Inflammatory macrophage treated with lipopolysaccharide for 4 hours (primary cell): ENCODE measurements around the gene C11orf97.
A peak's percentile ranks its signal among the peaks of the same experiment; 100 is the strongest.
"Not testable (repeated sequence)": the region's sequence is repeated elsewhere in the genome, so short reads cannot be mapped to it uniquely, and the experiment has no call there.

Experiments
- DNase-seq: peaks from one replicate; pipeline ENCODE4 v3.0.0-alpha.2; 2020

The C11orf97 gene, protein sequence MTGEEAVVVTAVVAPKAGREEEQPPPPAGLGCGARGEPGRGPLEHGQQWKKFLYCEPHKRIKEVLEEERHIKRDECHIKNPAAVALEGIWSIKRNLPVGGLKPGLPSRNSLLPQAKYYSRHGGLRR

DNA sequence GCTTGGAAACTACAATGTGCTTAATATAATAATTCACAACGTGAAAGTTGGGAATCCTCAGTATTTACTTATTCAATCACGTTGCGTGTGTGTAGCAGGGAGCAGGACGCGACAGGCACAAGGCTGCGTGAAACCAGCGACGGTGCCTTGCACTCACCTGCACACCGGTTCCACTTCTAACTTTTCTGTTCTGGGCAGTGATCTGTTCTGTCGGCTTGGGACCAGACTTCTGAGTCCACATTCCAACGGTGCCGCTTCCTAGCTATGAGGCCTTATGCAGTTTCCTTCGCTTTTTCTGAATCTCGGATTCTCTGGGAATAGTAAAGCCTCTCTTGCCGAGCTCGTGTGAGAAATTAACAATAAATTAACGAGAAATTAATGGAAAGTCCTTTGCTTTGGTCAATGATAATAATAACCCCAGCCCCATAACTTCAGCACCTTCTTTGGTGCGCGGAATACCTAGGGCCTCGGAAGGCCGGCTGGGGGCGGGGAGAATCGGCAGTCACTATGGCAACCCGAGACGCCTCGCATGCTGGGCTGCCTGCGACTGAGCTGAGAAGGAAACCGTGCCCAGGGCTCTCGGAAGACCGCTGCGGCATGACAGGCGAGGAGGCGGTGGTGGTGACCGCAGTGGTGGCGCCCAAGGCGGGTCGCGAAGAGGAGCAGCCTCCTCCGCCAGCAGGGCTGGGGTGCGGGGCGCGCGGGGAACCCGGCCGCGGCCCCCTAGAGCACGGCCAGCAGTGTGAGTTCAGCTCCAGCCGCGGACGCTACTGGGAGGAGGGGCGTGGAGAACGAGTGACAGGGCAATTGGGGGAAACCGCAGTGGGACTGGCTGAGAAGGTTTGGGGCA lies at the start of gene C11orf97:
Gene C11orf97, plus strand, starts transcription at position 530 of the 850 bp plus-strand sequence. Its CDS starts 68 bp downstream, at position 598.
- peak; percentile 63 for DNase-seq

GRCh38 chr11:94469416-94469815 lies 42.8 kb upstream of the C11orf97 start:
- DNase-seq = peak; percentile 46

GRCh38 chr11:94472916-94473799 lies 39.1 kb upstream of the C11orf97 start:
- peak; percentile 86 for DNase-seq

DNA sequence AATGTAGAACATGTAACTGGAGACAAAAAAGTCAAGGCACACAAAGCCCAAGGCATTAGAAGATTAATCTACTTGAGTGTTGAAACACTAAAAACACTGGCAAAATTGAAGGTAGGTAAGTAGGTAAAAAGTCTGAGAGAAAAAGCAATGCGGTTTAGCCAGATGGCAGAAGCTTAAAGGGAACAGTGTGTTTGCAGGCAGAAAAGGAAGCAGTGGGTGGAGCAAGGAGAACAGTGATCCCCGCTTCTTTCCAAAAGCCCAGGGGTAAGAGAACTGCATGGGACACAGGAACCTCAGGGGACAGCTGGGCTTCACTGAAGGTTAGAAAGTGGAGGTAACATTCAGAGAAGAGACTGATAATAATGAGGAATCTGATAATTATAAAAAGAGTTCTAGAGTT lies 34.6 kb upstream of the C11orf97 start:
- DNase-seq = peak; percentile 13

DNA sequence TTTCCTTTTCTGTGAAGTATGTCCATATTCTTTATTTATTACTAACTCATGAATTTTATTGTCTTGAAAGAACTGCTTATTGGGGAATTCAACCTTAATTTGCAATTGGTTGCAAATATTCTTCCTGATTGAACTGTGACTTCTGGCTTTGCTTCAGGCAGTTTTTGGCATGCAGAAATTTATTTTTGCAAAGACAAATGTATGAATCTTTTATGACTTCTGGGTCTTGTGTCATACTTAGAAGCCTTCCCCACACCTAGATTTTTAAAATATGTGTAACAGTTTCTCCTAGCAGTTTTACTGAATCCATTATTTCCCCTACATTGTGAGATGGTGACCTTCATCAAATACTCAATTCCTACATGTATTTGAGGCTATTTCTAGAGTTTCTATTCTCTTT lies 30.9 kb upstream of the C11orf97 start:
- DNase-seq = no peak

- no peak for DNase-seq
Measured at GRCh38 chr11:94486068-94486467, 26.2 kb upstream of the C11orf97 start.

GRCh38 chr11:94493281-94494125 lies 18.8 kb upstream of the C11orf97 start, which contains the start of the genes ANKRD49 and MRE11:
Gene ANKRD49, plus strand, starts transcription at chr11:94493984. Its CDS starts 2,710 bp downstream, at chr11:94496694.
Gene MRE11, minus strand, starts transcription at chr11:94493844. Its CDS starts 1,043 bp downstream, at chr11:94492801.
- DNase-seq = peak; percentile 99

DNA sequence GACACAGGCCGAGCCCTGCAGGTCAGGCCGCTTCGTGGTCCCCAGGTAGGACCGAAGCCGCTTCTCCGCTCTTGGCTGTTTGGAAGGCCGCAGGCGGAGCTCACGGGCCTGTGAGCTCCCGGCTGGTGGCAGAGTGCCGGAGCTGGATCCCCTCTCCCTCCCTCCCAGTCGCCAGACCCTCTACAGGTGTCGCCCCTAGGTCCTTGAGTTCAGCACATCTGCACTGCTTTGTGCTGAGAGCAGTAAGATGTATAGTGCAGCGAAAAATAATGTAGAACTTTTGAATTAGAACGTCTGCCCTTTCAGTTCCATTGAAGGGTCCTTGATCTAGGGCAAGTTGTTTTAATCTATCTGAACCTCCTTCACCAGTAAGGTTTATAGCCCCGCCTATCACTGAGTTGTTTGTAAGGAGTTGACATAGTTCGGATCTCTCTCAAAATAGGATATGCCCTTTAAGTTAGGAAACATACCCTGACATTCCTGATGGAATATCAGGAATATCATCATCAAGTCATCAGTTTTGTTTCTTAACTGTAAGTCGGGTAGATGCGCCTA lies 18.1 kb upstream of the C11orf97 start:
- DNase-seq = no peak

DNA sequence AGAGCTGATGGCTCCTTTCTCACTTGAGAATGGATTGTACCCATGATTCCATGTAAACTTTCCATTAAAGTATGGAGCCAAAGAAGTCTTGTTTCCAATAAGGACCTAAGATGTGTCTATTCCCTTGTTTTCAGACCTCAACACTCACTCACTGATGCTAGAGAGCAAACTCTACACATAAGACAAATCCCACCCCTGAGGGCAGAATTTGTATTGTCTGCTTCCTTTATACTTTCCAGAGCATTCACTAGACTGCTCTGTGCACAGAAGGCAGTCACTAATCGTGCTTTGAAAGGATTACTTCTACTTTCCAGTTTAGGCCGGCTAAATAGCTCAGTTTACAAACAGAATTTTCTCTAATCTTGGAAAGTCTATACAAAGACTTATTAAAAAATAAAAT lies 12.1 kb upstream of the C11orf97 start:
- no peak for DNase-seq

DNA sequence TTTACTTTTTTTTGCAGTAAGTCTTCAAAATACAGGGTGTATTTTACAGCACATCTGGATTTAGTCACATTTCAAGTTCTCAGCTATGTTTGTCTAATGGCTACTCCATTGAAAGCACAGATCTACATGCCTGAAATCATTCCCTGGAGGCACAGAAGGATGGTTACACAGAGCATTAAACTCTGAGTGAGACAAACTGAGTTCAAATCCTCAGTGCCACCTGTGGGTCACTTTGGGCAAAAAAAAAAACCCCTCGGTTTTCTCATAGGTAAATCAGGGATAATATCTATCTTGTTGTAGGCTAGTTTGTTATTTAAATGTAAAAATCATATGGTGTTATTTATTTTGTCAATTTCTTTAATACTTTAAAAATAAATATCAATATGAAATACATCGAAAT lies 10.7 kb upstream of the C11orf97 start:
- no peak for DNase-seq

DNA sequence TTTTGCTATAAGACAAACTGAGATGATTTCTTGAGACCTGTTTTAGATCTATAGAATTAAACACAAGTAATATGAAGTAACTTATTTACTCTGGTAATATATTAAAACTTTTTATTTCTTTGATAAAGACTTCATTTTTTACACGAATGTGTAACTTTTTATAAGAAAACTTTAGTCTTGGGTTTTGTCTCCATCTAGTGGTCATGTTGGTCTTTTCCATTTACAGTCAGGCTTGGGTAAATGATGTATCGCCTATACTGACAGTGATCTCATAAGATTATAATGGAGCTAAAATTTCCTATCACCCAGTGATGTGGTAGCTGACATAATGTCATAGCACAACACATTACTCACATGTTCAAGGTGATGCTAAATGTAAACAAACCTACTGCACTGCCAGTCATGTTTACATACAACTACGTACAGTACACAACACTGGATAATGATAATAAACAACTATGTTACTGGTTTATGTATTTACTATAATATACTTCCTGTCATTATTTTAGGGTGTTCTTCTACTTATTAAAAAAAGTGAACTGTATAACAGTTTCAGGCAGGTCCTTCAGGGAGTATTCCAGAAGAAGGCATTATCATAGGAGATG lies 7.5 kb upstream of the C11orf97 start:
- DNase-seq = peak; percentile 70

- DNase-seq = not testable (repeated sequence)
Measured at GRCh38 chr11:94506513-94506912, 5.7 kb upstream of the C11orf97 start.

- DNase-seq = peak; percentile 77
Measured at GRCh38 chr11:94507485-94507884, 4.8 kb upstream of the C11orf97 start.

DNA sequence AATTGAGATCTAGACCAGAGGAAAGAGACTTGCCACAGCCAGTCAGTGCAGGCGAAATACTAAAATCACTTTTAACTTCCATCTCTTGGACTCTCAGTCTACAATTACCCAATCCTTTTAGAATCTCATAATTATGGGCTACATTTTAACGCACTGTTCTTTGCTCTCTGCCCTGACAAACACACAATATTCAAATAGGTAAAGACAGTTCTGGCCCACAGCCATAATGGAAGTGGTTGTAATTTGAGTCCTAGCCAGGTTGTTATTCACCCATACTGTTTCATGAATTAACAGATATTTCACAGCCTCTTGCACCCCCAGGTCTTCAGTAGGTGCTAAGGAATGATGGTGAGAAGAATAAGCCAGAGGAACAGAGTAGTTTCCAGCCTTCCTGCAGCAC lies 830 bp downstream of the C11orf97 start:
- DNase-seq = peak; percentile 16

- DNase-seq = no peak
Measured at GRCh38 chr11:94515398-94515797, 3.1 kb downstream of the C11orf97 start.

DNA sequence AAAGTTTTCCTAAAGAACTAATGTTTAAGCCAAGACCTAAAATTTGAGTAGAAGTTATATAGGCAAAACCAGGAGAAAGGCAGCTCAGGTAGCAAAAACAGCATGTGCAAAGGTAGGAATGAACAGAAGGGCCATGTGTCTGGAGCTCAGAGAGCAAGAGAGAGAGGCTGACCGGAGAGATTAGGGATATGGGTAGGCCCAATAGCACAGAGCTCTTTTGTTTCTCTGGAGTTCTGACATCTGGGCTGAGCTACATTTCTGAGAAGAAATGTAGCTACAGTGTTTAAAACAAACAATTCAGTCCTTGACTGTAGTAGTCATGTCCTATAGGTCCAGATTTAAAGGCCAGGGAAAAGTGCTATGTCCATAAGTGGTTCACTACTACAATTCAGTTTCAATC lies 4.5 kb downstream of the C11orf97 start:
- no peak for DNase-seq

DNA sequence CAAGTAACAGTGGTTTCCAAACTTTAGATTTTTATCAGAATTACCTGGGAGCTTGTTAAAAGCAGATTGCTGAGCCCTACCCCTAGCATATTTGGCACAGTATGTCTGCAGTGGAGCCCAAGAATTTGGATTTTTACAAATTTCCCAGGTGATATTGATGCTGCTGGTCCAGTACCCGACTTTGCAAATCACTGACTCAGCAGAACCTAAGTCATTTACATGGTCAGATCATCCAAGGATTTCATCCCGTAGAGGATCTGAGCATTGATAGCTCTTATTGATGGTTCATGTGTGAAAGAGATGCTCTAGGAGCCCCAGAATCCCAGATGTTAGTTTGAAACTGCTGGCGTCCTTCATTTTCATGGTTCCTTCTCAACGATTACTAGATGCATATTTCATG lies 6.0 kb downstream of the C11orf97 start:
- DNase-seq = no peak

DNA sequence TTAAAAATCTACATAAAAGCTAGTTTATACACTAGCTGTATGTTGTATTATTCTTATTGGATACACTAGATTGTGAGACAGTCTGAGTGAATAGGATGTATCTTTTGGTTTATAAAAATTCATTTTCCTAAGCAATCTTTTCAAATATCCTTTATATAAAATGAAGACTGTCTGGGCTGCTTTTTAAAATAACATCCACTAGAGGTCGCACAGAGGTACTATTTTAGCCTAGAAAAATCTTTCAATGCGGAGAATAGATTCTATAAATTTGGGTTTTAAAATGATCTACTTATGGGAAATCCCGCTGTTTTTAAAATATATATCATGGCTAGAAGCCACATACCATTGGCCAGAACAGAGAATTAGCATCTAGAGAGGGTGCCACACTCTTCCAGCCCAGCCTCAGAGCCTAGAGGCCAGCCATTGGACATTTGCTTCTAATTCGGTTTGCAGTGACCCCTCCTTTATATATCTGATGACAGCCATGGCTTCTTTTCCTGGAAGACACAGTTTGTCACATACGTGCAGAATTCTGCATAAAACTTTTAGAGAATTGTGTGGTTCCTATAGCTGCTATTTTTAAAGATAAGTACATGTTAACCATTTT lies 7.3 kb downstream of the C11orf97 start:
- DNase-seq = peak; percentile 61

- peak; percentile 56 for DNase-seq
Measured at GRCh38 chr11:94521684-94522083, 9.4 kb downstream of the C11orf97 start.

- no peak for DNase-seq
Measured at GRCh38 chr11:94524341-94524740, 12.1 kb downstream of the C11orf97 start.
